ENCODE measurements around the gene AKAP6.

- TF ChIP-seq POLR2A (IDR thresholded peaks at IDR 0.05) = no peak
- no peak for TF ChIP-seq CTCF (IDR thresholded peaks at IDR 0.05)
- TF ChIP-seq POLR2AphosphoS5 (IDR thresholded peaks at IDR 0.05) = no peak
Measured at GRCh38 chr14:32662211-32662610, 333.1 kb downstream of the AKAP6 start.
